Measurements from ENCODE around the gene EPHA2.

- TF ChIP-seq TAF1 (IDR thresholded peaks at IDR 0.05; ENCODE audit: borderline replicate concordance, low read depth, low read length) (no peak), POLR2AphosphoS5 (IDR thresholded peaks at IDR 0.05; ENCODE audit: low read depth, low read length) (no peak)
Measured at GRCh38 chr1:16199700-16200099, 43.8 kb upstream of the EPHA2 start.
